Muscle layer of colon (tissue), 2 donors: ENCODE data around the gene HADHB.

Experiments used
- H3K27ac ChIP-seq: one replicate; pipeline ENCODE4 v1.7.0; 2013; ENCODE audit warnings: low read depth, mild to moderate bottlenecking, low read length, moderate library complexity
- H3K27me3 ChIP-seq, 2 donors: one replicate each; pipeline ENCODE4 v1.7.0; 2013; ENCODE audit warnings: low read length in 2 of 2, mild to moderate bottlenecking in 2 of 2; ENCODE audit not compliant: insufficient read depth in 2 of 2, control insufficient read depth in 1 of 2
- H3K36me3 ChIP-seq: one replicate; pipeline ENCODE4 v1.7.0; 2013; ENCODE audit warnings: mild to moderate bottlenecking, low read length; ENCODE audit not compliant: insufficient read depth
- H3K4me1 ChIP-seq: one replicate; pipeline ENCODE4 v1.7.0; 2013; ENCODE audit warnings: mild to moderate bottlenecking, low read length; ENCODE audit not compliant: insufficient read depth
- H3K4me3 ChIP-seq, 2 donors: one replicate each; pipeline ENCODE4 v1.7.0; 2013; ENCODE audit warnings: low read length in 2 of 2, low read depth in 1 of 2, mild to moderate bottlenecking in 1 of 2, moderate library complexity in 1 of 2
- H3K9ac ChIP-seq: one replicate; pipeline ENCODE4 v1.7.0; 2013; ENCODE audit warnings: low read length
- H3K9me3 ChIP-seq: one replicate; pipeline ENCODE4 v1.7.0; 2013; ENCODE audit warnings: mild to moderate bottlenecking, low read length
- donor health status: abdominal sarcoma.
- donor health status: Adenocarcinoma of cecum.

HADHB gene

GRCh38 chr2:26244309-26245230 is at the start of gene HADHB, which contains the start of gene HADHA:
HADHB (plus strand) TSS chr2:26244939; CDS start chr2:26254255, 9,316 bp downstream.
HADHA (minus strand) TSS chr2:26244632; CDS start chr2:26244596, 36 bp downstream.
- H3K4me3 ChIP-seq, result peak within 1 kb of the TSS; percentile 89 to 95
- H3K36me3 ChIP-seq, result no peaks in the 10 kb centered on the region
- peak within 1 kb of the TSS; percentile 98 for H3K9ac ChIP-seq
- peak within 1 kb of the TSS; percentile 100 for H3K27ac ChIP-seq
- peaks cover 25% of the 10 kb centered on the region for H3K4me1 ChIP-seq
- no peaks in the 10 kb centered on the region for H3K9me3 ChIP-seq
- no peaks in the 10 kb centered on the region for H3K27me3 ChIP-seq

GRCh38 chr2:26195040-26195984 is 49.4 kb upstream of the HADHB start:
- Histone ChIP-seq H3K4me3 (no peak overlapping the region), H3K9ac (no peak overlapping the region), H3K4me1 (no peaks in the 10 kb centered on the region), H3K36me3 (peaks cover 90% of the 10 kb centered on the region), H3K9me3 (no peaks in the 10 kb centered on the region), H3K27me3 (no peaks in the 10 kb centered on the region), H3K27ac (no peak overlapping the region)

GRCh38 chr2:26196683-26197418 is 47.9 kb upstream of the HADHB start:
- Histone ChIP-seq H3K4me3 (no peak overlapping the region), H3K9me3 (no peaks in the 10 kb centered on the region), H3K27me3 (no peaks in the 10 kb centered on the region), H3K4me1 (no peaks in the 10 kb centered on the region), H3K27ac (no peak overlapping the region), H3K36me3 (peaks cover 90% of the 10 kb centered on the region), H3K9ac (no peak overlapping the region)

DNA sequence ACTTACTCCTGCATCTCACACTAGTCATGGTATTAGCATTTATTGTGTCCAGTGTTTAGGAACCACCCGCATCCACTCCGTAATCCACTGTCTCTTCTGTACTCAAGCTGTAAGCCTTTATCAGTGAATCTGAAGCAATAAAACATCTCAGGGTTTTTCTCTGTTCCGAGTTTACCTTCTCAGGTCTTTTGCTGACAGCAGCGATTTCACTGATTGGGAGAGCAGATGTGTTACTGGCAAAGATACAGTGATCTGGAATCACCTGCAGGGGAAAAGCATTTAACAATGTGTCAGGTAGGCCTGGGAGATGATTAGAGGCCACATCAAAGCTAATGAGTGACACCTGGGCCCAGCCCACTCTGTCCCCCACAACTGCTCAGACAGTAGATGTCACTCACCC is 47.2 kb upstream of the HADHB start:
- H3K27ac ChIP-seq, result no peak overlapping the region
- no peaks in the 10 kb centered on the region for H3K9me3 ChIP-seq

GRCh38 chr2:26202981-26203490 is 41.7 kb upstream of the HADHB start:
- Histone ChIP-seq H3K9me3 (no peaks in the 10 kb centered on the region), H3K27ac (no peak overlapping the region), H3K4me1 (no peaks in the 10 kb centered on the region), H3K27me3 (no peaks in the 10 kb centered on the region), H3K36me3 (peaks cover 67% of the 10 kb centered on the region), H3K4me3 (no peak overlapping the region), H3K9ac (no peak overlapping the region)

More for the DNA sequence above, 47.2 kb upstream of the HADHB start:
- Histone ChIP-seq H3K27me3 (no peaks in the 10 kb centered on the region), H3K9ac (no peak overlapping the region), H3K36me3 (peaks cover 90% of the 10 kb centered on the region), H3K4me3 (no peak overlapping the region), H3K4me1 (no peaks in the 10 kb centered on the region)

DNA sequence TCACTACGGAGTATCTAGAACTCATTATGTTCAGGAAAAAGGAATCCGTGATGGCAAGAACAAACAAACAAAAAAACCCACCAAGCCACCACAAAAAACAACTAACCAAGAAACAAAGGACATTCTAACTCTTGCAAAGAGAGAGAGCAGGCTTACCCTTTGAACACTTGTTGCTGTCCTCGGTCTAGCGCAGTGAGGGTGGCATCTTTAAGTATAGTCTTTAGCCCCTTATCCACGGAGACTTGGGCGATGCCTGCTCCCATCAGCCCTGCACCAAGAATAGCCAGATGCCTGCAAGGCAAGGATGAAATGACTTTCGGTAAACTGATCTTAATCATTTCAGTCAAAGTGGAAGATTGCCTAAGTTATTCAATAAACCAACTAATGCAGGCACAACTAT is 40.8 kb upstream of the HADHB start:
- H3K27ac ChIP-seq, result no peak overlapping the region
- H3K9me3 ChIP-seq, result no peaks in the 10 kb centered on the region
- H3K4me1 ChIP-seq, result no peaks in the 10 kb centered on the region
- peaks cover 64% of the 10 kb centered on the region for H3K36me3 ChIP-seq
- no peak overlapping the region for H3K9ac ChIP-seq
- no peak overlapping the region for H3K4me3 ChIP-seq
- no peaks in the 10 kb centered on the region for H3K27me3 ChIP-seq

DNA sequence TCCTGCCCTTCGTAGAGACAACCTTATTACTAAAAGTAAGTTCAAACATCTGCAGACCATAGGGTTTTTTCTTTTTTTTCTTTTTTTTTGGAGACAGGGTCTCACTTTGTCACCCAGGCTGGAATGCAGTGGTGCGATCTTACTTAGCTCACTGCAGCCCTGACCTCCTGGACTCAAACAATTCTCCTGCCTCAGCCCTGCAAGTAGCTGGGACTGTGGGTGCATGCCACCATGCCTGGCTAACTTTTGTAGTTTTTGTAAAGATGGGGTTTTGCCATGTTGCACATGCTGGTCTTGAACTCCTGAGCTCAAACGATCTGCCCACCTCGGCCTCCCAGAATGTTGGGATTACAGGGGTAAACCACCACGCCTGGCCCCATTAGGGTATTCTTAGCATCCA is 32.7 kb upstream of the HADHB start:
- H3K4me3 ChIP-seq, result no peak overlapping the region
- H3K36me3 ChIP-seq, result peaks cover 80% of the 10 kb centered on the region
- H3K9me3 ChIP-seq, result no peaks in the 10 kb centered on the region
- H3K27me3 ChIP-seq, result no peaks in the 10 kb centered on the region
- no peaks in the 10 kb centered on the region for H3K4me1 ChIP-seq
- no peak overlapping the region for H3K27ac ChIP-seq
- no peak overlapping the region for H3K9ac ChIP-seq

DNA sequence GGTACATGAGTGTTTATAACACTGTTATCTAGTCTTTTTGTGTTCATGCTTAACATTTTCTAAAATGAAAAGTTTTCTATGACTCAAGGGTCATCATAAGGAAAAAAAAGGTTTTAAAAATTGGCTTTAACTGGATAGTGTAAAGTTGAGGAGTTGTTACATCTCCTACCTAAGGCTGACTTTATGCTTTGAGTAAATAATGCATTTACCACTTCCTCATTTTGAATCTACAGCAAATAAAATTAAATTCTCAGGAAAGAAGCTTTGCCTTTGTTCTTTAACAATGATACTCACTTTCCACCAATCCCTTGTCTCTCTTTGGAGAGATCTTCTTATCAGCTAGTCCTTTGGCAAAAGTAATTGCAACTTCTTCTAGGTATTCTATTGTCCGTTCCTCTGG is 30.0 kb upstream of the HADHB start:
- no peaks in the 10 kb centered on the region for H3K4me1 ChIP-seq
- H3K36me3 ChIP-seq, result peaks cover 83% of the 10 kb centered on the region
- H3K9ac ChIP-seq, result no peak overlapping the region
- no peaks in the 10 kb centered on the region for H3K27me3 ChIP-seq
- H3K27ac ChIP-seq, result no peak overlapping the region
- H3K4me3 ChIP-seq, result no peak overlapping the region
- no peaks in the 10 kb centered on the region for H3K9me3 ChIP-seq

DNA sequence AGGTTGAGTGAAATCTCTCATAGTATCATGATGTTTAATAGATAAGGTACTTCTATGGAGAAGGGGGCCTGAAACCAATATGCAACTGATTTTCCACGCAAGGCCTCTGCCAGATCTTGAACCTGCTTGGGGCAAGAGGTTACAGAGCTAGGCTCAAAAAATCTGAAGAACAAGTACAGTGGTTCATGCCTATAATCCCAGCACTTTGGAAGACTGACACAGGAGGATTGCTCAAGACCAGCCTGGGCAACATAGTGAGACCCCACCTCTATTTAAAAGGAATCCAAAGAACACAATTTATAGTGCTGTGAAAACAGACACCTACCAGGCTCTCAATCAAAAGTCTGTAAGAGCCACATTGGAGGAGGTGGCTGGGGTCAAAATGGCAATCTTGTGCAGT is 28.9 kb upstream of the HADHB start:
- Histone ChIP-seq H3K27me3 (no peaks in the 10 kb centered on the region), H3K9me3 (no peaks in the 10 kb centered on the region), H3K4me1 (no peaks in the 10 kb centered on the region), H3K27ac (no peak overlapping the region), H3K36me3 (peaks cover 83% of the 10 kb centered on the region), H3K4me3 (no peak overlapping the region), H3K9ac (no peak overlapping the region)

- H3K27me3 ChIP-seq, result no peaks in the 10 kb centered on the region
- no peak overlapping the region for H3K4me3 ChIP-seq
- no peak overlapping the region for H3K9ac ChIP-seq
- H3K36me3 ChIP-seq, result peaks cover 86% of the 10 kb centered on the region
- H3K4me1 ChIP-seq, result no peaks in the 10 kb centered on the region
- no peaks in the 10 kb centered on the region for H3K9me3 ChIP-seq
- no peak overlapping the region for H3K27ac ChIP-seq
These were observed 28.2 kb upstream of the HADHB start for GRCh38 chr2:26216587-26216986.
